Subcutaneous abdominal adipose tissue (tissue), 5 donors: ENCODE measurements around the gene CDK5RAP2.

ENCODE experiments used
- H3K27ac ChIP-seq: one replicate; pipeline ENCODE4 v1.7.0; 2013; ENCODE audit warnings: low read depth, mild to moderate bottlenecking, inconsistent platforms, low read length, moderate library complexity
- H3K27me3 ChIP-seq, 5 donors: one replicate each; pipeline ENCODE4 v1.7.0; 2013; ENCODE audit warnings: low read length in 5 of 5, inconsistent platforms in 1 of 5; ENCODE audit not compliant: control insufficient read depth in 5 of 5, insufficient read depth in 4 of 5
- H3K36me3 ChIP-seq, 5 donors: one replicate each; pipeline ENCODE4 v1.7.0; 2013; ENCODE audit warnings: low read length in 5 of 5; ENCODE audit not compliant: control insufficient read depth in 5 of 5, insufficient read depth in 5 of 5
- H3K4me1 ChIP-seq, 5 donors: one replicate each; pipeline ENCODE4 v1.7.0; 2013; ENCODE audit warnings: low read length in 5 of 5, mild to moderate bottlenecking in 3 of 5, moderate library complexity in 1 of 5; ENCODE audit not compliant: control insufficient read depth in 5 of 5, insufficient read depth in 5 of 5
- H3K4me3 ChIP-seq, 5 donors: one replicate each; pipeline ENCODE4 v1.7.0; 2013; ENCODE audit warnings: low read length in 5 of 5, low read depth in 1 of 5
- H3K9ac ChIP-seq, 5 donors: one replicate each; pipeline ENCODE4 v1.7.0; 2013; ENCODE audit warnings: low read length in 5 of 5, mild to moderate bottlenecking in 4 of 5, moderate library complexity in 3 of 5
- H3K9me3 ChIP-seq, 5 donors: one replicate each; pipeline ENCODE4 v1.7.0; 2013; ENCODE audit warnings: low read length in 5 of 5; ENCODE audit not compliant: control insufficient read depth in 5 of 5
- donor health status: healthy.
- donor health status: healthy.
- donor health status: healthy.
- donor health status: healthy.
- donor health status: healthy.

The CDK5RAP2 gene

GRCh38 chr9:120438836-120439546 is 141.0 kb downstream of the CDK5RAP2 start:
- H3K9ac ChIP-seq = no peak overlapping the region
- H3K4me3 ChIP-seq = no peak overlapping the region
- H3K27ac ChIP-seq = no peak overlapping the region
- H3K27me3 ChIP-seq = no peaks in the 10 kb centered on the region
- peaks cover 9 to 49% (median 32%) of the 10 kb centered on the region in 5 donors for H3K36me3 ChIP-seq
- H3K9me3 ChIP-seq = no peaks in the 10 kb centered on the region
- peaks cover 0 to 17% (median 11%) of the 10 kb centered on the region in 5 donors for H3K4me1 ChIP-seq

- Histone ChIP-seq H3K27me3 (no peaks in the 10 kb centered on the region), H3K9ac (no peak overlapping the region), H3K4me1 (peaks cover 0 to 19% (median 12%) of the 10 kb centered on the region in 5 donors), H3K4me3 (no peak overlapping the region), H3K36me3 (peaks cover 9 to 44% (median 28%) of the 10 kb centered on the region in 5 donors), H3K27ac (no peak overlapping the region), H3K9me3 (no peaks in the 10 kb centered on the region)
Measured at GRCh38 chr9:120438111-120438510, 141.9 kb downstream of the CDK5RAP2 start.

GRCh38 chr9:120436983-120437475 is 142.9 kb downstream of the CDK5RAP2 start:
- no peaks in the 10 kb centered on the region for H3K9me3 ChIP-seq
- no peak overlapping the region for H3K27ac ChIP-seq
- H3K36me3 ChIP-seq = peaks cover 6 to 34% (median 26%) of the 10 kb centered on the region in 5 donors
- no peak overlapping the region for H3K4me3 ChIP-seq
- H3K4me1 ChIP-seq = peaks cover 0 to 19% (median 12%) of the 10 kb centered on the region in 5 donors
- no peaks in the 10 kb centered on the region for H3K27me3 ChIP-seq
- H3K9ac ChIP-seq = no peak overlapping the region

GRCh38 chr9:120436446-120436845 is 143.5 kb downstream of the CDK5RAP2 start:
- Histone ChIP-seq H3K9ac (no peak overlapping the region), H3K27me3 (no peaks in the 10 kb centered on the region), H3K9me3 (no peaks in the 10 kb centered on the region), H3K36me3 (peaks cover 6 to 29% (median 20%) of the 10 kb centered on the region in 5 donors), H3K27ac (no peak overlapping the region), H3K4me3 (no peak overlapping the region), H3K4me1 (peaks cover 0 to 19% (median 11%) of the 10 kb centered on the region in 5 donors)

GRCh38 chr9:120435091-120435490 is 144.9 kb downstream of the CDK5RAP2 start:
- Histone ChIP-seq H3K9ac (no peak overlapping the region), H3K9me3 (no peaks in the 10 kb centered on the region), H3K4me1 (peaks cover 0 to 19% (median 11%) of the 10 kb centered on the region in 5 donors), H3K36me3 (peaks cover 3 to 25% (median 20%) of the 10 kb centered on the region in 5 donors), H3K27ac (no peak overlapping the region), H3K27me3 (no peaks in the 10 kb centered on the region), H3K4me3 (no peak overlapping the region)

- Histone ChIP-seq H3K9ac (peak overlapping the region in 1 of 5 donors; percentile 30), H3K27ac (no peak overlapping the region), H3K4me1 (peaks cover 0 to 19% (median 11%) of the 10 kb centered on the region in 5 donors), H3K4me3 (no peak overlapping the region), H3K36me3 (peaks cover 3 to 20% (median 17%) of the 10 kb centered on the region in 5 donors), H3K9me3 (no peaks in the 10 kb centered on the region), H3K27me3 (no peaks in the 10 kb centered on the region)
Measured at GRCh38 chr9:120434532-120434931, 145.4 kb downstream of the CDK5RAP2 start.

- Histone ChIP-seq H3K27ac (no peak overlapping the region), H3K4me3 (no peak overlapping the region), H3K9ac (no peak overlapping the region), H3K9me3 (no peaks in the 10 kb centered on the region), H3K4me1 (peaks cover 0 to 19% (median 11%) of the 10 kb centered on the region in 5 donors), H3K27me3 (no peaks in the 10 kb centered on the region), H3K36me3 (peaks cover 3 to 12% (median 9%) of the 10 kb centered on the region in 5 donors)
Measured at GRCh38 chr9:120433701-120434100, 146.3 kb downstream of the CDK5RAP2 start.

GRCh38 chr9:120432600-120432999 is 147.4 kb downstream of the CDK5RAP2 start:
- Histone ChIP-seq H3K9me3 (no peaks in the 10 kb centered on the region), H3K9ac (no peak overlapping the region), H3K4me3 (no peak overlapping the region), H3K36me3 (peaks cover 0 to 6% (median 4%) of the 10 kb centered on the region in 5 donors), H3K27ac (no peak overlapping the region), H3K27me3 (no peaks in the 10 kb centered on the region), H3K4me1 (peaks cover 0 to 16% (median 8%) of the 10 kb centered on the region in 5 donors)

GRCh38 chr9:120431268-120431667 is 148.7 kb downstream of the CDK5RAP2 start:
- H3K27me3 ChIP-seq = no peaks in the 10 kb centered on the region
- H3K27ac ChIP-seq = no peak overlapping the region

GRCh38 chr9:120424248-120424647 is 155.7 kb downstream of the CDK5RAP2 start:
- Histone ChIP-seq H3K27me3 (no peaks in the 10 kb centered on the region), H3K27ac (no peak overlapping the region), H3K4me3 (no peak overlapping the region), H3K9me3 (no peaks in the 10 kb centered on the region), H3K36me3 (peaks cover 19 to 35% (median 26%) of the 10 kb centered on the region in 5 donors), H3K4me1 (no peaks in the 10 kb centered on the region), H3K9ac (no peak overlapping the region)

More at GRCh38 chr9:120431268-120431667, 148.7 kb downstream of the CDK5RAP2 start:
- peaks cover 0 to 13% (median 8%) of the 10 kb centered on the region in 5 donors for H3K4me1 ChIP-seq
- no peaks in the 10 kb centered on the region for H3K9me3 ChIP-seq
- H3K36me3 ChIP-seq = peaks cover 0 to 2% (median 0%) of the 10 kb centered on the region in 5 donors
- no peak overlapping the region for H3K9ac ChIP-seq
- no peak overlapping the region for H3K4me3 ChIP-seq
